SK-N-MC (cell line): Measurements from ENCODE around the gene TMEM37.

Experiments used
- EZH2 ChIP-seq: fragments of 200-600 bp; sonication (generic); IDR thresholded peaks from one replicate; pipeline ENCODE4 v1.6.1; 2017; ENCODE audit warnings: antibody characterized with exemption
- FOXP2 ChIP-seq: optimal IDR thresholded peaks from 2 replicates; pipeline ENCODE3; 2011; ENCODE audit warnings: mild to moderate bottlenecking, moderate library complexity; ENCODE audit not compliant: insufficient read depth; ENCODE audit errors: extremely low read length, control extremely low read depth
- POLR2AphosphoS5 ChIP-seq: IDR thresholded peaks from 2 replicates; pipeline ENCODE4 v1.6.1; 2012; ENCODE audit warnings: mild to moderate bottlenecking, low read depth, low read length, borderline replicate concordance

DNA sequence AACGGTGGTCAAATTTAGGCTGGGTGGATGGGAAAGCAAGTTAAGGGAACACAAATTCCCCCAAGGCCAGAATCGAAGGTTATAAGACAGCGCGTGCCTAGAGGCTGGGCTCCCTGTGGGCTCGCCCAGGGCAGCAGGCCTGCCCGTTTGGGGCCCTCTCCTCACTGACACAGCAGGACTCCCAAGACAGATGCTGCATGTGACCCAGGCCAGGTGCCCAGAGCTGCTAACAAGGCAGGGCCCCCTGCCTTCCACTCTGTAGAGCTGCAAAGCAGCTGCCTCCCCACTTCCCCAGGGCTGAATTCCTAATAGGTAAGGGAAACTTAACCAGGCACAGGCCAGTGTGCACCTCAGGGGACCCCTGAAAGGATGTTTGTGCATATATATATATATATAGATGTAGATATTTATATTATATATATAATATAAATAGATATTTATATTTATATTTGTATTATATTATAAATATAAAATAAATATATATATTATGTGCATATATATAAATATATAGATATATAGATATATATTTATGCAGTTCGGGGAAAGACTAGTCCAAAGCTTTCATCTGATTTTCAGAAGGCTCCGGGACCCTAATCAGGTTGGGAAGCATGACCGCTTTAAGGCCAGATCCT lies 43.7 kb downstream of the TMEM37 start:
- TF ChIP-seq EZH2, result no peak
- no peak for TF ChIP-seq POLR2AphosphoS5
- no peak for TF ChIP-seq FOXP2
